ENCODE data around the gene SCART1.

DNA sequence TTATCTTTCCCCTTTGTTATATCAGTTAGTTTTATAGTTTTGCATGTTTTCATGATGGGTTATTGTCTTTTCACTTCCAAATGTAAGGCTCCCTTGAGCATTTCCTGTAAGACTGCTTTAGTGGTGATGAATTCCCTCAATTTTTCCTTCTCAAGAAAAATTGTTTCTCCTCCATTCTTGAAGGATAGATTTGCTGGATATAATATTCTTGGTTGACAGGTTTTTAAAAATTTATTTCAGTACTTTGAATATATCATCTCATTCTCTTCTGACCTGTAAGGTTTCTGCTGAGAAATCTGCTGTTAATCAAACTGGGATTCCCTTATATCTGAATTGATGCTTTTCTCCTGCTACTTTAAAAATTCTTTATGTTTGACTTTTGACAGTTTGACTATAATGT, 33.3 kb downstream of the SCART1 start:
- TF ChIP-seq EZH2 (IDR thresholded peaks at IDR 0.05) (no peak), POLR2AphosphoS5 (IDR thresholded peaks at IDR 0.05; ENCODE audit: low read depth, low read length) (no peak), POLR2A (IDR thresholded peaks at IDR 0.05; ENCODE audit: borderline replicate concordance, extremely low read depth, insufficient read depth, insufficient read length) (no peak), RAD21 (IDR thresholded peaks at IDR 0.05; ENCODE audit: low read depth) (no peak), CEBPB (IDR thresholded peaks at IDR 0.05; ENCODE audit: low read depth) (no peak), EZH2phosphoT487 (IDR thresholded peaks at IDR 0.05; ENCODE audit: borderline replicate concordance) (no peak), TCF7L2 (IDR thresholded peaks at IDR 0.05; ENCODE audit: borderline replicate concordance, extremely low read depth, insufficient read depth, insufficient read length) (no peak), SP1 (IDR thresholded peaks at IDR 0.05; ENCODE audit: low read depth) (no peak), SRF (IDR thresholded peaks at IDR 0.05; ENCODE audit: low read depth) (no peak)
- TF ChIP-seq, protein P1, sequence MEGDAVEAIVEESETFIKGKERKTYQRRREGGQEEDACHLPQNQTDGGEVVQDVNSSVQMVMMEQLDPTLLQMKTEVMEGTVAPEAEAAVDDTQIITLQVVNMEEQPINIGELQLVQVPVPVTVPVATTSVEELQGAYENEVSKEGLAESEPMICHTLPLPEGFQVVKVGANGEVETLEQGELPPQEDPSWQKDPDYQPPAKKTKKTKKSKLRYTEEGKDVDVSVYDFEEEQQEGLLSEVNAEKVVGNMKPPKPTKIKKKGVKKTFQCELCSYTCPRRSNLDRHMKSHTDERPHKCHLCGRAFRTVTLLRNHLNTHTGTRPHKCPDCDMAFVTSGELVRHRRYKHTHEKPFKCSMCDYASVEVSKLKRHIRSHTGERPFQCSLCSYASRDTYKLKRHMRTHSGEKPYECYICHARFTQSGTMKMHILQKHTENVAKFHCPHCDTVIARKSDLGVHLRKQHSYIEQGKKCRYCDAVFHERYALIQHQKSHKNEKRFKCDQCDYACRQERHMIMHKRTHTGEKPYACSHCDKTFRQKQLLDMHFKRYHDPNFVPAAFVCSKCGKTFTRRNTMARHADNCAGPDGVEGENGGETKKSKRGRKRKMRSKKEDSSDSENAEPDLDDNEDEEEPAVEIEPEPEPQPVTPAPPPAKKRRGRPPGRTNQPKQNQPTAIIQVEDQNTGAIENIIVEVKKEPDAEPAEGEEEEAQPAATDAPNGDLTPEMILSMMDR (IDR thresholded peaks at IDR 0.05 in 2 of 3, conservative IDR thresholded peaks at IDR 0.05 in 1 of 3; ENCODE audit: borderline replicate concordance in 1 of 3, insufficient read depth in 1 of 3, low read depth in 2 of 3, low read length in 2 of 3) = no peak
- TF ChIP-seq, protein P2, sequence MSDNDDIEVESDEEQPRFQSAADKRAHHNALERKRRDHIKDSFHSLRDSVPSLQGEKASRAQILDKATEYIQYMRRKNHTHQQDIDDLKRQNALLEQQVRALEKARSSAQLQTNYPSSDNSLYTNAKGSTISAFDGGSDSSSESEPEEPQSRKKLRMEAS (IDR thresholded peaks at IDR 0.05) = no peak
- TF ChIP-seq, protein P3, sequence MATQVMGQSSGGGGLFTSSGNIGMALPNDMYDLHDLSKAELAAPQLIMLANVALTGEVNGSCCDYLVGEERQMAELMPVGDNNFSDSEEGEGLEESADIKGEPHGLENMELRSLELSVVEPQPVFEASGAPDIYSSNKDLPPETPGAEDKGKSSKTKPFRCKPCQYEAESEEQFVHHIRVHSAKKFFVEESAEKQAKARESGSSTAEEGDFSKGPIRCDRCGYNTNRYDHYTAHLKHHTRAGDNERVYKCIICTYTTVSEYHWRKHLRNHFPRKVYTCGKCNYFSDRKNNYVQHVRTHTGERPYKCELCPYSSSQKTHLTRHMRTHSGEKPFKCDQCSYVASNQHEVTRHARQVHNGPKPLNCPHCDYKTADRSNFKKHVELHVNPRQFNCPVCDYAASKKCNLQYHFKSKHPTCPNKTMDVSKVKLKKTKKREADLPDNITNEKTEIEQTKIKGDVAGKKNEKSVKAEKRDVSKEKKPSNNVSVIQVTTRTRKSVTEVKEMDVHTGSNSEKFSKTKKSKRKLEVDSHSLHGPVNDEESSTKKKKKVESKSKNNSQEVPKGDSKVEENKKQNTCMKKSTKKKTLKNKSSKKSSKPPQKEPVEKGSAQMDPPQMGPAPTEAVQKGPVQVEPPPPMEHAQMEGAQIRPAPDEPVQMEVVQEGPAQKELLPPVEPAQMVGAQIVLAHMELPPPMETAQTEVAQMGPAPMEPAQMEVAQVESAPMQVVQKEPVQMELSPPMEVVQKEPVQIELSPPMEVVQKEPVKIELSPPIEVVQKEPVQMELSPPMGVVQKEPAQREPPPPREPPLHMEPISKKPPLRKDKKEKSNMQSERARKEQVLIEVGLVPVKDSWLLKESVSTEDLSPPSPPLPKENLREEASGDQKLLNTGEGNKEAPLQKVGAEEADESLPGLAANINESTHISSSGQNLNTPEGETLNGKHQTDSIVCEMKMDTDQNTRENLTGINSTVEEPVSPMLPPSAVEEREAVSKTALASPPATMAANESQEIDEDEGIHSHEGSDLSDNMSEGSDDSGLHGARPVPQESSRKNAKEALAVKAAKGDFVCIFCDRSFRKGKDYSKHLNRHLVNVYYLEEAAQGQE (IDR thresholded peaks at IDR 0.05; ENCODE audit: low read depth) = no peak

Measured in HCT116 (cell line).